Measurements from ENCODE around the gene NRXN3. TPM values are rescaled to one million over a fixed set of nuclear protein-coding genes. Genes with fewer than 3 reads are reported as not detected.
A peak's percentile ranks its signal among the peaks of the same experiment; 100 is the strongest.

The NRXN3 gene
- total and polyA plus RNA-seq, 2 of the 4 experiments (the other 2 are of a cell fraction) = 4.8 to 25.1 TPM

DNA sequence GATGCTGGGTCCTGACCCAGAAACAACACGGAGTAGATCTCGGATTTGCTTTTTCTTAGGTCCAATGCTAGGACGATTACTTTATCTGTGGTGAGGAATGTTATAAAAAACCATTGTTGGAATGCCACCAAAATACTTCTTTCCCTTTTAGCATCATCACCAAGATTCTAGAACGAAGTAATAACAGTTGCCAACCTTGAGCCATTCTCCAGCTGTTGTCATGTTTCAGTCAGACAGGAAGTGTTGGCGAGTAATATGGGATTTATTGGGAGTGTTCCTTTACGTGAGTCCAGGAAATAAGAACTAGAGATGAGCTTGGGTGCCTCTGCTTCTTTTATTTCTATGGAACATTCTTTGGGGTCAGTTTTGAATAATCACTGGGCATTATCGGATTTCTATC, 1148.2 kb downstream of the NRXN3 start:
- Histone ChIP-seq H4K5ac (ENCODE audit: low read depth, low read length) (no peak overlapping the region), H3K4me1 (ENCODE audit: control insufficient read depth, insufficient read depth, low read length) (peaks cover 2% of the 10 kb centered on the region), H2BK120ac (ENCODE audit: low read depth, low read length) (no peak overlapping the region), H2AK9ac (replicated peaks; ENCODE audit: low read depth, low read length, poor library complexity) (no peak overlapping the region), H3K4me3 (ENCODE audit: insufficient read depth, low read depth, low read length) (no peak overlapping the region), H3K56ac (ENCODE audit: extremely low read depth, insufficient read depth, low read length) (no peak overlapping the region), H2BK15ac (ENCODE audit: low read depth, low read length) (no peak overlapping the region), H2AK5ac (ENCODE audit: low read depth, low read length) (no peak overlapping the region), H2BK5ac (ENCODE audit: low read depth, low read length, poor library complexity, severe bottlenecking) (no peak overlapping the region), H3K36me3 (ENCODE audit: control insufficient read depth, insufficient read depth, low read length) (no peaks in the 10 kb centered on the region), H3K9me3 (ENCODE audit: control insufficient read depth, insufficient read depth, low read length) (no peaks in the 10 kb centered on the region), H4K20me1 (ENCODE audit: insufficient read depth, low read length) (no peaks in the 10 kb centered on the region), H3K9ac (ENCODE audit: low read depth, low read length) (no peak overlapping the region), H3K14ac (replicated peaks; ENCODE audit: low read depth, low read length) (no peak overlapping the region), H3K79me1 (ENCODE audit: low read depth in 1 of 2, low read length in 2 of 2) (no peaks in the 10 kb centered on the region; a peak in 1 of 4 replicates), H3K4ac (ENCODE audit: low read depth, low read length) (no peak overlapping the region), H4K91ac (ENCODE audit: insufficient read depth, low read depth, low read length) (no peak overlapping the region), H2AFZ (replicated peaks; ENCODE audit: low read length, poor library complexity) (no peak overlapping the region), H4K8ac (ENCODE audit: low read depth in 2 of 2, low read length in 2 of 2) (no peak overlapping the region), H3K4me2 (ENCODE audit: low read depth, low read length) (peak overlapping the region; percentile 89; the same call in 1 of the 2 replicates), H3K27ac (ENCODE audit: insufficient read depth, low read length) (no peak overlapping the region), H3K23ac (ENCODE audit: low read depth, low read length) (no peak overlapping the region), H3K27me3 (ENCODE audit: control insufficient read depth, insufficient read depth, low read length) (no peaks in the 10 kb centered on the region), H3K9me1 (ENCODE audit: insufficient read depth, low read length) (no peaks in the 10 kb centered on the region), H2BK20ac (ENCODE audit: low read depth, low read length) (no peak overlapping the region), H3K18ac (ENCODE audit: low read depth, low read length) (peak overlapping the region; percentile 47; the same call in 1 of the 2 replicates)
- dilution Hi-C loops (cut with HindIII; ENCODE audit: low sequenced_read_pairs, unreplicated experiment) = no loop called here
- intact Hi-C loops (cut with micrococcal nuclease) = no loop called here
- in situ Hi-C loops (cut with MboI; ENCODE audit: low sequenced_read_pairs) = no loop called here
- ChIA-PET POLR2A (ENCODE audit: unreplicated experiment) (no interaction called here), CTCF (no interaction called here)
- ATAC-seq (ENCODE audit: low read depth) (no peak), DNase-seq (peak; percentile 57)
- no CpG with 5 or more reads among the region's 7 CpGs for WGBS, 2 experiments (ENCODE audit: extremely low coverage in 2 of 2, insufficient read length in 1 of 2)
- TF ChIP-seq MAZ (IDR thresholded peaks at IDR 0.05; ENCODE audit: borderline replicate concordance, low read depth, low read length) (no peak), POLR2A (IDR thresholded peaks at IDR 0.05; ENCODE audit: low read depth, low read length) (no peak)
- TF ChIP-seq, protein P1, sequence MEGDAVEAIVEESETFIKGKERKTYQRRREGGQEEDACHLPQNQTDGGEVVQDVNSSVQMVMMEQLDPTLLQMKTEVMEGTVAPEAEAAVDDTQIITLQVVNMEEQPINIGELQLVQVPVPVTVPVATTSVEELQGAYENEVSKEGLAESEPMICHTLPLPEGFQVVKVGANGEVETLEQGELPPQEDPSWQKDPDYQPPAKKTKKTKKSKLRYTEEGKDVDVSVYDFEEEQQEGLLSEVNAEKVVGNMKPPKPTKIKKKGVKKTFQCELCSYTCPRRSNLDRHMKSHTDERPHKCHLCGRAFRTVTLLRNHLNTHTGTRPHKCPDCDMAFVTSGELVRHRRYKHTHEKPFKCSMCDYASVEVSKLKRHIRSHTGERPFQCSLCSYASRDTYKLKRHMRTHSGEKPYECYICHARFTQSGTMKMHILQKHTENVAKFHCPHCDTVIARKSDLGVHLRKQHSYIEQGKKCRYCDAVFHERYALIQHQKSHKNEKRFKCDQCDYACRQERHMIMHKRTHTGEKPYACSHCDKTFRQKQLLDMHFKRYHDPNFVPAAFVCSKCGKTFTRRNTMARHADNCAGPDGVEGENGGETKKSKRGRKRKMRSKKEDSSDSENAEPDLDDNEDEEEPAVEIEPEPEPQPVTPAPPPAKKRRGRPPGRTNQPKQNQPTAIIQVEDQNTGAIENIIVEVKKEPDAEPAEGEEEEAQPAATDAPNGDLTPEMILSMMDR (conservative IDR thresholded peaks at IDR 0.05; ENCODE audit: low read depth, low read length) = no peak
- BruUV-seq (replicated peaks) = no TSS peak

All from IMR-90 (cell line).